ENCODE measurements around the gene STIM1.
A peak's percentile ranks its signal among the peaks of the same experiment; 100 is the strongest.

The STIM1 gene

GRCh38 chr11:3933165-3933628 is 77.7 kb downstream of the STIM1 start:
- TF ChIP-seq, protein P1, sequence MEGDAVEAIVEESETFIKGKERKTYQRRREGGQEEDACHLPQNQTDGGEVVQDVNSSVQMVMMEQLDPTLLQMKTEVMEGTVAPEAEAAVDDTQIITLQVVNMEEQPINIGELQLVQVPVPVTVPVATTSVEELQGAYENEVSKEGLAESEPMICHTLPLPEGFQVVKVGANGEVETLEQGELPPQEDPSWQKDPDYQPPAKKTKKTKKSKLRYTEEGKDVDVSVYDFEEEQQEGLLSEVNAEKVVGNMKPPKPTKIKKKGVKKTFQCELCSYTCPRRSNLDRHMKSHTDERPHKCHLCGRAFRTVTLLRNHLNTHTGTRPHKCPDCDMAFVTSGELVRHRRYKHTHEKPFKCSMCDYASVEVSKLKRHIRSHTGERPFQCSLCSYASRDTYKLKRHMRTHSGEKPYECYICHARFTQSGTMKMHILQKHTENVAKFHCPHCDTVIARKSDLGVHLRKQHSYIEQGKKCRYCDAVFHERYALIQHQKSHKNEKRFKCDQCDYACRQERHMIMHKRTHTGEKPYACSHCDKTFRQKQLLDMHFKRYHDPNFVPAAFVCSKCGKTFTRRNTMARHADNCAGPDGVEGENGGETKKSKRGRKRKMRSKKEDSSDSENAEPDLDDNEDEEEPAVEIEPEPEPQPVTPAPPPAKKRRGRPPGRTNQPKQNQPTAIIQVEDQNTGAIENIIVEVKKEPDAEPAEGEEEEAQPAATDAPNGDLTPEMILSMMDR (IDR thresholded peaks at IDR 0.05; ENCODE audit: insufficient read depth, low read depth, low read length, missing control alignments): no peak
- no peak for DNase-seq (ENCODE audit: low read depth)
- H3K4me3 ChIP-seq (ENCODE audit: low read depth, low read length): no peak overlapping the region

GRCh38 chr11:3934658-3935057 is 79.2 kb downstream of the STIM1 start:
- no peak overlapping the region for H3K4me3 ChIP-seq (ENCODE audit: low read depth, low read length)
- TF ChIP-seq, protein P1 (IDR thresholded peaks at IDR 0.05; ENCODE audit: insufficient read depth, low read depth, low read length, missing control alignments): no peak
- no peak for DNase-seq (ENCODE audit: low read depth)

DNA sequence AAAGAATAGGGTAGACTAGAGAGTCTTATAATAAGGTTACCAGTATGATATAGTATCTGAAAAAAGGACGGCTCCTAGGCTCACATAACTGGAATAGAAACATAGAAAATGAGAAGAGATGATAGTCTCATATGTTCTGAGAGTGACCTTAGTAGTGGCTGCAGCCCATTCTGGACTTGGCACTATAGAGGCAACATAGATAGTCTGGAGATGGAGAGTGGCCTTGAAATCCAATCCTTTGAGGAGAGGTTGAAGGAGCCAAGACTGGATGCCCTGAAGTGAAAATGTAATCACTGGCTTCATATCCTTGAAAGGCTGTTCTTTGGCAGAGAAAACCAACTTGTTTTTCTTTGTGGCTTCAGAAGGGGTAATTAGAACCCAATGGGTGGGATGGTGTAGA is 81.1 kb downstream of the STIM1 start:
- TF ChIP-seq, protein P1 (IDR thresholded peaks at IDR 0.05; ENCODE audit: insufficient read depth, low read depth, low read length, missing control alignments): no peak
- DNase-seq (ENCODE audit: low read depth): no peak
- H3K4me3 ChIP-seq (ENCODE audit: low read depth, low read length): no peak overlapping the region

- peak; percentile 24 for DNase-seq (ENCODE audit: low read depth)
- no peak overlapping the region for H3K4me3 ChIP-seq (ENCODE audit: low read depth, low read length)
- TF ChIP-seq, protein P1 (IDR thresholded peaks at IDR 0.05; ENCODE audit: insufficient read depth, low read depth, low read length, missing control alignments): no peak
Observed at GRCh38 chr11:3939211-3939610, 83.7 kb downstream of the STIM1 start.

DNA sequence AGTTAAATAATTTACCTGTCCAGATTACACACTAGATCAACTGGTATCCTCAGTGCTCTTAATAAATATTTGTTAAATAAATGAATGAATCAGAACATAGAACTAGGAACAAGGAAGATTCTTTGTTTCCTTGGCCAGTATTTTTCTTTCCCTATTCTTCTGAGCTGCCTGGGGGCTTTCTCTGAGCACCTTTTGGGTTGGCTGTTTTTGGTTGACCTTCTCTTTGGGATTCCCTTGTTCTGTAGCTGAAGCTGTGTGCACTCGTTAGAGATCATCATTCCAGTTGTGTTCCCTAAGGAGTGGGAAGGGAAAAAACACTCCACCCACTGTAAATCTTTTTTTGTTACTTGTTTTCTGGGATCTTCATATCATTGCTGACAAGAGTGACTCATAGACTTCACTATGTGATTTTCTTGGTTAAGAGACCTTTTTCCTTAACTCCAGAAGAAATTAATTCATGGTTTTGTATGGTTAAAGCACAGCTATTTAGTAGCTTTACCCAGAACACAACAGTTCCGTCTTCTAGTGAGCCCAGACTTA is 84.3 kb downstream of the STIM1 start:
- no peak overlapping the region for H3K4me3 ChIP-seq (ENCODE audit: low read depth, low read length)
- no peak for DNase-seq (ENCODE audit: low read depth)
- TF ChIP-seq, protein P1 (IDR thresholded peaks at IDR 0.05; ENCODE audit: insufficient read depth, low read depth, low read length, missing control alignments): no peak

DNA sequence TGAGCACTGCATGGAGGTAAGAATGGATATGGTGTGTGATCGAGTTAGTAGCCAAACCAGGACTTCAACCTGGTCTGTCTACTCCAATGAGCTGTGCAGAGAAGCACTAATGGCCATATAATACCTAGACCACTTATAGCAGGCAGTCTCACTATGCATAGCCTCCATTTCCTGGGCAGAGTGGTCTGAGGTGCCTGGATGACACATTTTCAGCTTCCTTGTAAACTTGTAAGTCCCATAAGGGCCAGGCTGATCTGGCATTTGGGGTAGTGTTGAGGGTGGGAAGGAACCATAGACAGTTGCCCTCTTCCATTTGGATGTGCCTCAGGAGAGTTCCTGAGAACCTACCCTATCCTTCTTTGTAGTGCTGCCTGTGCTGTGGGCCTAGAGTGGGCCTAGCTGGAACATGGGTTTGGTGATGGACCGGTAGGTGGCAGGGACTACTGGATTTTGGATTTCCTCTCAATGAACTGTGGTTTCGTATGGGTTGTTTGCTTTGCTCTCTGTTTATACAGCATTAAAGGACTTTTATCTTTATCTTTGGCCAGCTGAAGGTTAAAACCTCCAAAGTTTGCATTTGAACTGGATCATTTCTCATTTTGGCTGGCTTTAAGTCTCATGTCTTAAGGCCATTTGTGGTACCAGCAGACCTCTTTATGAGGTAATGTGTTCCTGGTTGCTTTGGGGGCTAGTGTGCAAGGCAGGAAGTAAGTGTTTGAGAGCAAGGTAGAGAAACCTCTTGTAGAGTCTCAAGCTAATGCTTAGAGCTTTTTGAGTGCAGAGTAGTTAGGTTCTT is 86.9 kb downstream of the STIM1 start:
- no peak overlapping the region for H3K4me3 ChIP-seq (ENCODE audit: low read depth, low read length)
- TF ChIP-seq, protein P1 (IDR thresholded peaks at IDR 0.05; ENCODE audit: insufficient read depth, low read depth, low read length, missing control alignments): no peak
- peak; percentile 54 for DNase-seq (ENCODE audit: low read depth)

Data from GM12865 (cell line).